ENCODE results near the gene FAM110A. TPM values are rescaled to one million over a fixed set of nuclear protein-coding genes. Genes with fewer than 3 reads are reported as not detected.

FAM110A gene
- total and polyA plus RNA-seq, 2 of the 8 experiments (the other 6 are each of a cell fraction or from before 2014, with no cell fraction given), result 10.1 to 10.9 TPM

DNA sequence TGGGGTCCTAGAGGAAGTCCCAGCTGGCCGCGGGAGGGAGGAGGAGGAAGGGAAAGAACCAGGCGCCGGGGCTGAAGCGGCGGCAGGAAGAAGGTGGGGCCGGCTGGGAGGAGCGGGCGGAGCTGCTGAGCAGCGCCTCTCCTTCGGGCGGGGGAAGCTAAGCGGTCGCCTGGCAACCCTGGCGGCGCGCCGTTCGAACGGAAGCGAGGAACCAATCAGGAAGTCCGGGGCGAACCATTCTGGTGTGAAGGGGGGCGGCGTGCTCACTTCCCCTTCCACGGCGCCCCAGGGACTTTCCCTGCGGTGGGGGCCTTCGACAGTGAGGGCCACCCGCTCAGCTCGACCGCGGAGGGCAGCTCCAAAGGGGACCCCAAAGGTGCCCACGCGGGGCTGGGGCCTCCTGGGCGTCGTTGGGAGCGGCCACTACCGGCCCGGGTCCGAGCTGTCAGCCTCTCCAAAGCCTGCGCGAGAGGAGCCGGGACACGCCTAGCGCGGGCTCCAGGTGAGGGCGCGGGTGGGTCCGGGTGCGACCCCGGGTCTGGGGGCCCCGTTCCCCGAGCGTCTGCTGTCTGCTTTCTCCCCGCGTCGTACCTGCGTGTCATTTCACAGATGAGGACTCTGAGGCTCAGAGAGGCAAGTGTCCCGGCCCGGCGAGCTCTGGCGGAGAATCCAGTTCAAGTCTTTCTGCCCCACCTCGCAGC, at the start of gene FAM110A (continued):
- TF ChIP-seq, protein P1, sequence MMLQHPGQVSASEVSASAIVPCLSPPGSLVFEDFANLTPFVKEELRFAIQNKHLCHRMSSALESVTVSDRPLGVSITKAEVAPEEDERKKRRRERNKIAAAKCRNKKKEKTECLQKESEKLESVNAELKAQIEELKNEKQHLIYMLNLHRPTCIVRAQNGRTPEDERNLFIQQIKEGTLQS (IDR thresholded peaks at IDR 0.05; ENCODE audit: insufficient read depth, low read depth, low read length), result no peak
- no peak for TF ChIP-seq SP4 (IDR thresholded peaks at IDR 0.05; ENCODE audit: low read length)
- TF ChIP-seq, protein P2, sequence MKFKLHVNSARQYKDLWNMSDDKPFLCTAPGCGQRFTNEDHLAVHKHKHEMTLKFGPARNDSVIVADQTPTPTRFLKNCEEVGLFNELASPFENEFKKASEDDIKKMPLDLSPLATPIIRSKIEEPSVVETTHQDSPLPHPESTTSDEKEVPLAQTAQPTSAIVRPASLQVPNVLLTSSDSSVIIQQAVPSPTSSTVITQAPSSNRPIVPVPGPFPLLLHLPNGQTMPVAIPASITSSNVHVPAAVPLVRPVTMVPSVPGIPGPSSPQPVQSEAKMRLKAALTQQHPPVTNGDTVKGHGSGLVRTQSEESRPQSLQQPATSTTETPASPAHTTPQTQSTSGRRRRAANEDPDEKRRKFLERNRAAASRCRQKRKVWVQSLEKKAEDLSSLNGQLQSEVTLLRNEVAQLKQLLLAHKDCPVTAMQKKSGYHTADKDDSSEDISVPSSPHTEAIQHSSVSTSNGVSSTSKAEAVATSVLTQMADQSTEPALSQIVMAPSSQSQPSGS (IDR thresholded peaks at IDR 0.05; ENCODE audit: low read length), result no peak
- no peak for TF ChIP-seq NANOG (IDR thresholded peaks at IDR 0.05; ENCODE audit: insufficient read depth, low read depth, low read length, poor library complexity, severe bottlenecking)
- no peak for TF ChIP-seq SP1 (IDR thresholded peaks at IDR 0.05; ENCODE audit: low read depth, low read length)
